Psoas muscle (tissue), 8 donors: Measurements from ENCODE around the gene CDC42BPB. TPM values are rescaled to one million over a fixed set of nuclear protein-coding genes. Genes with fewer than 3 reads are reported as not detected.
A peak's percentile ranks its signal among the peaks of the same experiment; 100 is the strongest.

Experiments used
- ATAC-seq, 4 donors: fragments of 200-7000 bp; cut with Tn5 transposase; one replicate each; pipeline ENCODE4 v1.9.1; 2020; ENCODE audit warnings: moderate library complexity in 3 of 4, mild to moderate bottlenecking in 2 of 4
- DNase-seq, 2 donors: peaks; one replicate each; pipeline ENCODE4 v3.0.0-alpha.2; 2020
- H3K27ac ChIP-seq: fragments of 200-600 bp; one replicate; pipeline ENCODE4 v1.8.0; 2022
- H3K27me3 ChIP-seq, 3 donors: fragments of 200-600 bp in 1 of 3; one replicate each; pipeline versions ENCODE4 v1.6.1 to v1.8.0; 2013 to 2022; ENCODE audit warnings: low read length in 2 of 3, mild to moderate bottlenecking in 2 of 3, moderate library complexity in 1 of 3; ENCODE audit not compliant: insufficient read depth in 3 of 3
- H3K36me3 ChIP-seq, 2 donors: fragments of 200-600 bp in 1 of 2; one replicate each; pipeline versions ENCODE4 v1.6.1 to v1.8.0; 2013 to 2022; ENCODE audit warnings: low read depth in 1 of 2, mild to moderate bottlenecking in 1 of 2, moderate library complexity in 1 of 2; ENCODE audit not compliant: insufficient read depth in 1 of 2
- H3K4me1 ChIP-seq: fragments of 200-600 bp; one replicate; pipeline ENCODE4 v1.8.0; 2022
- H3K4me3 ChIP-seq: fragments of 200-600 bp; one replicate; pipeline ENCODE4 v1.8.0; 2022; ENCODE audit warnings: mild to moderate bottlenecking
- H3K9me3 ChIP-seq: fragments of 200-600 bp; one replicate; pipeline ENCODE4 v1.8.0; 2022
- WGBS, 3 donors: extraction: QIAGEN DNeasy Blood & Tissue Kit; methylation state at CpG; one replicate each; pipeline versions ENCODE4 v1.1.6 to v1.1.7; 2013; 5-methylcytosine and 5-hydroxymethylcytosine counted together
- intact Hi-C, 2 donors: fragments of 100-400 bp; cut with DNase I; formaldehyde crosslinking; loops; one replicate each; pipeline versions ENCODE4 v1.11.0 to v1.14.2; 2022
- polyA plus RNA-seq, 3 donors: library from polyadenylated mRNA; stranded (reverse); fragments of 200-250 nt; gene quantifications; one replicate each; pipeline ENCODE4 v1.2.3, GENCODE V29; 2013
- total RNA-seq, 4 donors: library from RNA; stranded (reverse); fragmentation: NEBNext Ultra II Directional in 2 of 4; extraction: Animal tissue kit (Norgen Biotek cat#: 25700) in 2 of 4; gene quantifications; one replicate each; pipeline versions ENCODE4 v1.2.1 to v1.2.4, GENCODE V29; 2021 to 2023
- TF ChIP-seq, protein P1 (sequence below): fragments of 200-600 bp; IDR thresholded peaks from one replicate; pipeline ENCODE4 v1.8.0; 2022; ENCODE audit warnings: antibody characterized with exemption
- donor health status: healthy with polysubstance abuse.
- donor health status: DM: no; HTN: no; CAD: no; lungs with moderate emphysema.
- donor health status: Bipolar disorder and iron deficiency.
- donor health status: healthy.
- donor health status: DM: yes; HTN: yes; CAD: no.
- donor health status: DM: no; HTN: no; CAD: no.
- donor health status: DM: no; HTN: no; CAD: no.
- donor health status: DM: yes; HTN: yes; CAD: no.

The CDC42BPB gene
- total and polyA plus RNA-seq, 7 donors = 20.2 to 57.4 (median 40.0) TPM

DNA sequence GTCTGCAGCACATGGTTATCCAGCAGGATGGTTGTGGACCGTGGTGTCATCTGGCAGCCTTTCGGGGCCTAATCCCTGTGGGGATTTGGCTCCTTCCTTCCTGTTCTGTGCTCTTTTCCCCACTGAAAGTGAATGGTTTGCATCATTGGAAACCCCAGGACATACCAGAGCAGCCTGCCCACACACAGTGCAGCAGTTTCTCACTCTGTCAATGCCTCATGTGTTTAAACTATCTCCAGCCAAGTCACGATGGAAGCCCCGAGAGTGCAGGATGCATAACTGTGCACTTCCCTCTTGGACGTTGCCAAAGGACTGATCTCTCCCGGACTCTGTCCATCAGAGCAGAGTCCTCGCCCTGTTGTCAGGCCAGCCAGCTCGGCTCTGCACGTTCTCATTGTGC is 163.9 kb downstream of the CDC42BPB start:
- TF ChIP-seq, protein P1, sequence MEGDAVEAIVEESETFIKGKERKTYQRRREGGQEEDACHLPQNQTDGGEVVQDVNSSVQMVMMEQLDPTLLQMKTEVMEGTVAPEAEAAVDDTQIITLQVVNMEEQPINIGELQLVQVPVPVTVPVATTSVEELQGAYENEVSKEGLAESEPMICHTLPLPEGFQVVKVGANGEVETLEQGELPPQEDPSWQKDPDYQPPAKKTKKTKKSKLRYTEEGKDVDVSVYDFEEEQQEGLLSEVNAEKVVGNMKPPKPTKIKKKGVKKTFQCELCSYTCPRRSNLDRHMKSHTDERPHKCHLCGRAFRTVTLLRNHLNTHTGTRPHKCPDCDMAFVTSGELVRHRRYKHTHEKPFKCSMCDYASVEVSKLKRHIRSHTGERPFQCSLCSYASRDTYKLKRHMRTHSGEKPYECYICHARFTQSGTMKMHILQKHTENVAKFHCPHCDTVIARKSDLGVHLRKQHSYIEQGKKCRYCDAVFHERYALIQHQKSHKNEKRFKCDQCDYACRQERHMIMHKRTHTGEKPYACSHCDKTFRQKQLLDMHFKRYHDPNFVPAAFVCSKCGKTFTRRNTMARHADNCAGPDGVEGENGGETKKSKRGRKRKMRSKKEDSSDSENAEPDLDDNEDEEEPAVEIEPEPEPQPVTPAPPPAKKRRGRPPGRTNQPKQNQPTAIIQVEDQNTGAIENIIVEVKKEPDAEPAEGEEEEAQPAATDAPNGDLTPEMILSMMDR = no peak
- peak; percentile 62 to 79 for DNase-seq
- WGBS, 3 donors = 22 to 41% (median 29%) methylated on average over 9 of the region's 9 CpGs
- ATAC-seq = peak; percentile 54 to 89 (median 78)
- H3K4me1 ChIP-seq = no peaks in the 10 kb centered on the region
- H3K27me3 ChIP-seq = no peaks in the 10 kb centered on the region
- H3K4me3 ChIP-seq = no peak overlapping the region
- peaks cover 0 to 33% of the 10 kb centered on the region in 2 donors for H3K36me3 ChIP-seq
- H3K9me3 ChIP-seq = no peaks in the 10 kb centered on the region
- H3K27ac ChIP-seq = no peak overlapping the region
- intact Hi-C loops = no loop called here

DNA sequence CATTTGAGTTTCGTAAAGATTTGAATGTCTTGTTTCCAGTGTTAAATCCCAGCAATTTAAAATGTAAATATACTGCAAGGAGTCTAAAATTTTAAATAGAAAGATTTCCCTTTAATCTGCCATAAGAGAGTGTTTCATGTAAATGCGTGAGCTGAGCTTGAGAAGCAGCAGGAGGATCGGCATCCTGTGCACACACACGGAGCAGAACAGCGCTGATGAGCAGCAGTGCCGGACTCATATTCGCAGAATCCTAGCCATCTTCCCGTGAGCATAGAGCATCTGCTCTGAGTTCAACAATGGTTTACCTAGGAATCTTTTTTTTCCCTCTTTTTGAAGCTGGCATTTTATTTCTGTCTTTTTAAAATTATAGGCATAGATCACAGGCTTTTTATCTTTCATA is 164.7 kb downstream of the CDC42BPB start:
- H3K36me3 ChIP-seq = peaks cover 0 to 32% of the 10 kb centered on the region in 2 donors
- H3K27me3 ChIP-seq = no peaks in the 10 kb centered on the region
- H3K27ac ChIP-seq = no peak overlapping the region
- no peak for DNase-seq
- H3K4me1 ChIP-seq = no peaks in the 10 kb centered on the region
- TF ChIP-seq, protein P1 = no peak
- no peak overlapping the region for H3K4me3 ChIP-seq
- H3K9me3 ChIP-seq = no peaks in the 10 kb centered on the region
- intact Hi-C loops = no loop called here
- ATAC-seq = no peak
- 97% methylated on average over 8 of the region's 8 CpGs for WGBS, 3 donors

DNA sequence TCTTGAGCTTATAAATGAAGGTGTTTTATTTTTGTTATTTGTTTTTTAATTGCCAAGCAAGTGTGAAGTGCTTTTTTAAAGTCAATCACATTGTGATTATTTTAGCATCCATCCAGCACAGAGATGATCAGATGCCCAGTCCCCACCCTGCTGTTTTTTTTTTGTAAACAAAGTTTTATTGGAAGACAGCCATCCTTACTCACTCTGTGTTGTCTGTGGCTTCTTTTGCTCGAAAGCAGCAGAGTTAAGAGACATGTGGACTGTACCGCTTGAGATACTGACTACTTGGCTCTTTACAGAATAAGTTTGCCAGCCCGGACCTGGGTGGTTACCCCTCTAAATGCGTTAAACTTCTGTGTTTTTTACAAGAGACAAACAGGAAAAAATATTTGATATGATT is 165.8 kb downstream of the CDC42BPB start:
- Histone ChIP-seq H3K4me1 (no peaks in the 10 kb centered on the region), H3K9me3 (no peaks in the 10 kb centered on the region), H3K27ac (no peak overlapping the region), H3K27me3 (no peaks in the 10 kb centered on the region), H3K36me3 (peaks cover 0 to 34% of the 10 kb centered on the region in 2 donors), H3K4me3 (no peak overlapping the region)
- intact Hi-C loops = no loop called here
- no peak for ATAC-seq
- no peak for DNase-seq
- 74 to 81% (median 76%) methylated on average over 4 of the region's 4 CpGs for WGBS, 3 donors
- TF ChIP-seq, protein P1 = no peak

DNA sequence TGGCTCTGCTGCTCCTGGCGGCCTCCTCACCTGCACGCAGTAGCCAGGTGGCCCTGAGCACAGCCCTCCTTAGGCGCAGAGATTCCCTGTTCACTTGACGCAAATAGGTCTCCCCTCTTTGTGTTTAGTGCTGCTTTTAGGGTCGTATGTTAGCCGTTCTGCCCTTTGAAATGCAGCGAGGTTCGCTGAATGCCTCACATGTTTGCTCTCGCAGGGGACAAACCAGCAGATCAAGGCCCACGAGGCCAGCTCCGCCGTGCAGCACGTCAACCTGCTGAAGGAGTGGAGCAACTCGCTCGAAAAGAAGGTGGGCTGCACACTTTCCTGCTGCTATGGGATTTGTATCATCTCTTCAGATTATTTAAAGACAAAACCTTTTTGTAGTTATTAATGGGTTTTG is 166.2 kb downstream of the CDC42BPB start:
- intact Hi-C loops = no loop called here
- H3K4me1 ChIP-seq = no peaks in the 10 kb centered on the region
- DNase-seq (no peak), ATAC-seq (no peak)
- no peaks in the 10 kb centered on the region for H3K27me3 ChIP-seq
- 84 to 88% (median 87%) methylated on average over 15 of the region's 15 CpGs for WGBS, 3 donors
- H3K36me3 ChIP-seq = peaks cover 0 to 37% of the 10 kb centered on the region in 2 donors
- no peak overlapping the region for H3K27ac ChIP-seq
- TF ChIP-seq, protein P1 = no peak
- no peaks in the 10 kb centered on the region for H3K9me3 ChIP-seq
- no peak overlapping the region for H3K4me3 ChIP-seq

DNA sequence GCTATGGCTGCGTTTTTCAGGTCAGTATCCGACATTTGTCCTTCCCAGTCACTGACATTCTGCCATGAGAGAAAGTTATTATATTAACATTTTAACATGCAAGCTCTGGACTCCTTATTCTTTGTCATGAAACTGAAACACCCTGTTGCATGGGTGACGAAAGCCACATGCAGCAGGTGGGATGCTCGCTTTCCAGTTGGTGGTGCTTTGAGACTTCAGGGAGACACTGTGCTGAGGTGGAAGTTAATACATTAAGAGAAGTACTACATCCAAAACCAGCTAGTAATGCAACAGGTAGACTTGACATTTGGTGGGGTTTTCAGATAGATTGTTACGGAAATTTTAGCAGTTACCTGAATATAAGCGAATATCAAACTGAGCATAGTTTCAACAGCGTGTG is 167.7 kb downstream of the CDC42BPB start:
- no peak for DNase-seq
- WGBS, 3 donors = 96 to 97% (median 97%) methylated on average over 7 of the region's 7 CpGs
- no peak for ATAC-seq
- Histone ChIP-seq H3K9me3 (no peaks in the 10 kb centered on the region), H3K27ac (no peak overlapping the region), H3K27me3 (no peaks in the 10 kb centered on the region), H3K4me1 (no peaks in the 10 kb centered on the region), H3K36me3 (peaks cover 0 to 36% of the 10 kb centered on the region in 2 donors), H3K4me3 (no peak overlapping the region)
- intact Hi-C loops = no loop called here
- TF ChIP-seq, protein P1 = no peak
